ENCODE data around the gene PROSER2. TPM values are rescaled to one million over a fixed set of nuclear protein-coding genes. Genes with fewer than 3 reads are reported as not detected.

PROSER2 gene
- total and polyA plus RNA-seq, 9 of the 15 experiments (the other 6 are each of a cell fraction or from before 2014, with no cell fraction given) = 0.62 to 14.8 (median 2.9) TPM

DNA sequence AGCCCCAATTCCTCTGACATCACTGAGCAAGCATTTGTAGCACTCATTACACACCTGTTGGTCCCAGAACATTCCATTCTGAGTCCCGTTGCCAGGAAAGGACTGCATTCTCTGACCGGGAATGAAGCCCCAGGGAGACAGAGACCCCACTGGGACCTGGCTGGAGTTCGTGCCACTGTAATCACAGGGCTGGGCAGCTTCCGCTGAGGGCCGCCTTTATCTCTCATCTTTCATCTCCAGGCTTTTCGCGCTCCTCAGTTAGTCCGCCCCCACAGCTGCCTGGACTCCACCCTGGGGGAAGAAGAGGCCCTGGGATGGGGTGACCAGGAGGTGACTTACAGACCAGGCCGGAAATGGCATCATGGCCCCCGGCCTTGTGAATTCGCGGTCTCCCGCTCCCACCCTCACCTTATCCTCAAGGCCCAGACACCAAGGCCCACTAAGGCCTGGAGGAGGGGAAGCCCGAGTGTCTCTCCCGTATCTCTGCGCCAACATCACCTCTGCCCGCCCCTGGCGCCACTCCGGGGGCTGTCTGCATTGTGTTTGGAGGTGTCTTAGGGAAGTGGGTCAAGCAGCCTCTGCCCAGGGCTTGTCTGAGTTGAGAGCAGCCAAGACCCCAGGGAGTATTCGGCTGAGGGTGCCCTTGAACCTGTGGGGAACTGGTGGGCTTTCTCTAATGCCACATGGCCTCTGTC lies 75.4 kb downstream of the PROSER2 start (continued):
- TF ChIP-seq PHB2 (IDR thresholded peaks at IDR 0.05; ENCODE audit: low read depth) (no peak; the same call in 1 of the 2 replicates), GTF2A2 (tag; IDR thresholded peaks at IDR 0.05) (no peak; the same call in 1 of the 2 replicates), MBD2 (IDR thresholded peaks at IDR 0.05; ENCODE audit: borderline replicate concordance, low read depth) (peak; percentile 58; the same call in 1 of the 2 replicates), ESRRA (IDR thresholded peaks at IDR 0.05; ENCODE audit: borderline replicate concordance, low read depth) (peak; percentile 78), OTX1 (CRISPR knock-in tag; IDR thresholded peaks at IDR 0.05) (no peak; the same call in 1 of the 2 replicates), ZNF174 (CRISPR knock-in tag; IDR thresholded peaks at IDR 0.05) (no peak), KAT2B (IDR thresholded peaks at IDR 0.05; ENCODE audit: low read depth, low read length) (no peak), ADNP (tag; IDR thresholded peaks at IDR 0.05) (no peak), HNRNPL (IDR thresholded peaks at IDR 0.05; ENCODE audit: low read depth, low read length) (no peak; the same call in 1 of the 2 replicates), ZNF75A (CRISPR knock-in tag; IDR thresholded peaks at IDR 0.05) (0 out of 2 replicates have a peak, but pooled peaks have one; percentile 4), YY1 (IDR thresholded peaks at IDR 0.05; ENCODE audit: borderline replicate concordance in 1 of 3, control insufficient read depth in 1 of 3, extremely low read depth in 1 of 3, insufficient read depth in 3 of 3, insufficient read length in 1 of 3, insufficient replicate concordance in 2 of 3, low read depth in 1 of 3, low read length in 2 of 3) (peak; percentile 40 to 86 (median 83)), TAF7 (tag; IDR thresholded peaks at IDR 0.05) (peak; percentile 48), KDM4B (IDR thresholded peaks at IDR 0.05; ENCODE audit: borderline replicate concordance in 2 of 2, low read depth in 1 of 2) (no peak), FOXK2 (conservative IDR thresholded peaks at IDR 0.05 in 1 of 2, IDR thresholded peaks at IDR 0.05 in 1 of 2; ENCODE audit: low read depth in 2 of 2) (peak; percentile 16 to 17; a peak in 2 of 4 replicates), BRD9 (IDR thresholded peaks at IDR 0.05; ENCODE audit: low read depth, partially characterized antibody) (peak; percentile 79), JUND (IDR thresholded peaks at IDR 0.05; ENCODE audit: borderline replicate concordance, low read depth, low read length) (peak; percentile 71; the same call in 1 of the 2 replicates), JUND (tag; IDR thresholded peaks at IDR 0.05; ENCODE audit: borderline replicate concordance, low read depth, low read length) (peak; percentile 48; the same call in 1 of the 3 replicates)
- TF ChIP-seq, protein P1, sequence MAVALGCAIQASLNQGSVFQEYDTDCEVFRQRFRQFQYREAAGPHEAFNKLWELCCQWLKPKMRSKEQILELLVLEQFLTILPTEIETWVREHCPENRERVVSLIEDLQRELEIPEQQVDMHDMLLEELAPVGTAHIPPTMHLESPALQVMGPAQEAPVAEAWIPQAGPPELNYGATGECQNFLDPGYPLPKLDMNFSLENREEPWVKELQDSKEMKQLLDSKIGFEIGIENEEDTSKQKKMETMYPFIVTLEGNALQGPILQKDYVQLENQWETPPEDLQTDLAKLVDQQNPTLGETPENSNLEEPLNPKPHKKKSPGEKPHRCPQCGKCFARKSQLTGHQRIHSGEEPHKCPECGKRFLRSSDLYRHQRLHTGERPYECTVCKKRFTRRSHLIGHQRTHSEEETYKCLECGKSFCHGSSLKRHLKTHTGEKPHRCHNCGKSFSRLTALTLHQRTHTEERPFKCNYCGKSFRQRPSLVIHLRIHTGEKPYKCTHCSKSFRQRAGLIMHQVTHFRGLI (CRISPR knock-in tag; IDR thresholded peaks at IDR 0.05) = peak; percentile 66; the same call in 1 of the 2 replicates
- TF ChIP-seq, protein P2, sequence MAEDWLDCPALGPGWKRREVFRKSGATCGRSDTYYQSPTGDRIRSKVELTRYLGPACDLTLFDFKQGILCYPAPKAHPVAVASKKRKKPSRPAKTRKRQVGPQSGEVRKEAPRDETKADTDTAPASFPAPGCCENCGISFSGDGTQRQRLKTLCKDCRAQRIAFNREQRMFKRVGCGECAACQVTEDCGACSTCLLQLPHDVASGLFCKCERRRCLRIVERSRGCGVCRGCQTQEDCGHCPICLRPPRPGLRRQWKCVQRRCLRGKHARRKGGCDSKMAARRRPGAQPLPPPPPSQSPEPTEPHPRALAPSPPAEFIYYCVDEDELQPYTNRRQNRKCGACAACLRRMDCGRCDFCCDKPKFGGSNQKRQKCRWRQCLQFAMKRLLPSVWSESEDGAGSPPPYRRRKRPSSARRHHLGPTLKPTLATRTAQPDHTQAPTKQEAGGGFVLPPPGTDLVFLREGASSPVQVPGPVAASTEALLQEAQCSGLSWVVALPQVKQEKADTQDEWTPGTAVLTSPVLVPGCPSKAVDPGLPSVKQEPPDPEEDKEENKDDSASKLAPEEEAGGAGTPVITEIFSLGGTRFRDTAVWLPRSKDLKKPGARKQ (CRISPR knock-in tag; IDR thresholded peaks at IDR 0.05) = no peak
- TF ChIP-seq, protein P3, sequence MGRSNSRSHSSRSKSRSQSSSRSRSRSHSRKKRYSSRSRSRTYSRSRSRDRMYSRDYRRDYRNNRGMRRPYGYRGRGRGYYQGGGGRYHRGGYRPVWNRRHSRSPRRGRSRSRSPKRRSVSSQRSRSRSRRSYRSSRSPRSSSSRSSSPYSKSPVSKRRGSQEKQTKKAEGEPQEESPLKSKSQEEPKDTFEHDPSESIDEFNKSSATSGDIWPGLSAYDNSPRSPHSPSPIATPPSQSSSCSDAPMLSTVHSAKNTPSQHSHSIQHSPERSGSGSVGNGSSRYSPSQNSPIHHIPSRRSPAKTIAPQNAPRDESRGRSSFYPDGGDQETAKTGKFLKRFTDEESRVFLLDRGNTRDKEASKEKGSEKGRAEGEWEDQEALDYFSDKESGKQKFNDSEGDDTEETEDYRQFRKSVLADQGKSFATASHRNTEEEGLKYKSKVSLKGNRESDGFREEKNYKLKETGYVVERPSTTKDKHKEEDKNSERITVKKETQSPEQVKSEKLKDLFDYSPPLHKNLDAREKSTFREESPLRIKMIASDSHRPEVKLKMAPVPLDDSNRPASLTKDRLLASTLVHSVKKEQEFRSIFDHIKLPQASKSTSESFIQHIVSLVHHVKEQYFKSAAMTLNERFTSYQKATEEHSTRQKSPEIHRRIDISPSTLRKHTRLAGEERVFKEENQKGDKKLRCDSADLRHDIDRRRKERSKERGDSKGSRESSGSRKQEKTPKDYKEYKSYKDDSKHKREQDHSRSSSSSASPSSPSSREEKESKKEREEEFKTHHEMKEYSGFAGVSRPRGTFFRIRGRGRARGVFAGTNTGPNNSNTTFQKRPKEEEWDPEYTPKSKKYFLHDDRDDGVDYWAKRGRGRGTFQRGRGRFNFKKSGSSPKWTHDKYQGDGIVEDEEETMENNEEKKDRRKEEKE (IDR thresholded peaks at IDR 0.05; ENCODE audit: borderline replicate concordance in 1 of 2, control insufficient read depth in 1 of 2, low read depth in 2 of 2, low read length in 1 of 2) = peak in 1 of 2 experiments; percentile 78; a peak in 2 of 4 replicates
